ENCODE data around the gene PHEX. TPM values are rescaled to one million over a fixed set of nuclear protein-coding genes. Genes with fewer than 3 reads are reported as not detected.

The PHEX gene
- total RNA-seq, 1 donor from 2014 or later = 0.49 TPM

GRCh38 chrX:22125481-22125880, 93.4 kb downstream of the PHEX start:
- Histone ChIP-seq H3K4me3 (no peak overlapping the region), H3K36me3 (no peaks in the 10 kb centered on the region), H3K4me1 (no peaks in the 10 kb centered on the region), H3K27me3 (no peaks in the 10 kb centered on the region), H3K9me3 (no peaks in the 10 kb centered on the region), H3K27ac (no peak overlapping the region)
- no peak for TF ChIP-seq CTCF (IDR thresholded peaks at IDR 0.05)
- no peak for DNase-seq (ENCODE audit: extremely low spot score in 2 of 2)
- intact Hi-C loops (cut with DNase I) = no loop called here

DNA sequence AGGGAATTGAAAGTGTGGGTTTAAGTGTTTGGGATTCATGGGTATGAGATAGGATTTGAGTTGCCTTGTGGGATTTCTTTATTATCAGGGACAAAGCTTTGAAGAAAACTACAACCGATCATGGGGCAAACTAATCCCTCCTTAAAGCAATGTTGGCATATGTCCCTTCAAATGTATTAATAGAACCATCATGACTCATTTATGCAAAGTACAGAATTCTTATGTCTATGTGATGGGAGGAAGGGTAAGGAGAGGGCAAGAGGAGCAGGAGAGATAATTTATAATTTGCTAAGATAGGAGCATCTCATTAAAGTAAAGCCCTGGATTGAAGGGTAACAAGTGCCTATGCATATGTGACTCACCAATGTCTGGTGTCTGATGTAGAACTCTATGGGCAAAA, 94.2 kb downstream of the PHEX start:
- DNase-seq (ENCODE audit: extremely low spot score in 2 of 2) = no peak
- no peaks in the 10 kb centered on the region for H3K27me3 ChIP-seq
- no peaks in the 10 kb centered on the region for H3K36me3 ChIP-seq
- intact Hi-C loops (cut with DNase I) = no loop called here
- H3K27ac ChIP-seq = no peak overlapping the region
- no peak for TF ChIP-seq POLR2A (IDR thresholded peaks at IDR 0.05)
- TF ChIP-seq CTCF (IDR thresholded peaks at IDR 0.05) = no peak
- TF ChIP-seq POLR2AphosphoS5 (IDR thresholded peaks at IDR 0.05; ENCODE audit: insufficient read depth in 1 of 2, low read depth in 1 of 2) = no peak
- no peaks in the 10 kb centered on the region for H3K4me1 ChIP-seq
- no peak overlapping the region for H3K4me3 ChIP-seq
- no peaks in the 10 kb centered on the region for H3K9me3 ChIP-seq

GRCh38 chrX:22128961-22129360, 96.8 kb downstream of the PHEX start:
- H3K4me3 ChIP-seq = no peak overlapping the region
- H3K4me1 ChIP-seq = no peaks in the 10 kb centered on the region
- H3K27ac ChIP-seq = no peak overlapping the region
- DNase-seq (ENCODE audit: extremely low spot score in 2 of 2) = no peak
- intact Hi-C loops (cut with DNase I) = no loop called here
- H3K9me3 ChIP-seq = no peaks in the 10 kb centered on the region
- H3K27me3 ChIP-seq = no peaks in the 10 kb centered on the region
- TF ChIP-seq POLR2A (IDR thresholded peaks at IDR 0.05) = no peak
- no peak for TF ChIP-seq CTCF (IDR thresholded peaks at IDR 0.05)
- no peak for TF ChIP-seq POLR2AphosphoS5 (IDR thresholded peaks at IDR 0.05; ENCODE audit: insufficient read depth in 1 of 2, low read depth in 1 of 2)
- H3K36me3 ChIP-seq = no peaks in the 10 kb centered on the region

DNA sequence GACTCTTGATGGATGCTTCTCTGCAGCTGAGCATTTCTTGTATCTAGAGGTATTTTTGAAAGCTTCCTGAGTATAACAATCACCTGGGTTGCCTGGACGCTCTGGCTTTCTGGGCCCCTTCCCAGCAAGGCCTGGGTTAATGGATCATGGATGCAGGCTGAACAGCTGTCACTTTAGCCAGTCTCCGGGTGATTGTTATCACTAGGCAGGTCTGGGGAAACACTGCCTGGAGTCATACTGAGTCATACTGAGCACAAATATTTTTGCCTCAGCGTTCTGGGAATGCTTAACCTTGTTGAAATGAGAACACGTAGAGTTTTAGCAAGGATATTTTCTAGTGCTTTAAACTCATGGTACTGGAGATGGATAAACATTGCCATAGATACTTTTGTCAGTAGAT, 102.6 kb downstream of the PHEX start:
- H3K27me3 ChIP-seq = no peaks in the 10 kb centered on the region
- intact Hi-C loops (cut with DNase I) = no loop called here
- H3K36me3 ChIP-seq = no peaks in the 10 kb centered on the region
- peak overlapping the region; percentile 9 for H3K27ac ChIP-seq
- H3K4me1 ChIP-seq = no peaks in the 10 kb centered on the region
- H3K4me3 ChIP-seq = no peak overlapping the region
- TF ChIP-seq CTCF (IDR thresholded peaks at IDR 0.05) (no peak), POLR2AphosphoS5 (IDR thresholded peaks at IDR 0.05; ENCODE audit: insufficient read depth in 1 of 2, low read depth in 1 of 2) (no peak), POLR2A (IDR thresholded peaks at IDR 0.05) (no peak)
- no peaks in the 10 kb centered on the region for H3K9me3 ChIP-seq
- no peak for DNase-seq (ENCODE audit: extremely low spot score in 2 of 2)

GRCh38 chrX:22135171-22135711, 103.1 kb downstream of the PHEX start:
- no peak for DNase-seq (ENCODE audit: extremely low spot score in 2 of 2)
- peak overlapping the region; percentile 14 for H3K27ac ChIP-seq
- no peaks in the 10 kb centered on the region for H3K27me3 ChIP-seq
- intact Hi-C loops (cut with DNase I) = no loop called here
- H3K4me1 ChIP-seq = no peaks in the 10 kb centered on the region
- TF ChIP-seq POLR2A (IDR thresholded peaks at IDR 0.05) (no peak), POLR2AphosphoS5 (IDR thresholded peaks at IDR 0.05; ENCODE audit: insufficient read depth in 1 of 2, low read depth in 1 of 2) (no peak), CTCF (IDR thresholded peaks at IDR 0.05) (no peak)
- H3K9me3 ChIP-seq = no peaks in the 10 kb centered on the region
- no peaks in the 10 kb centered on the region for H3K36me3 ChIP-seq
- no peak overlapping the region for H3K4me3 ChIP-seq
